Esophagus muscularis mucosa (tissue), 4 donors: ENCODE results near the gene NTPCR.

Experiments used
- CTCF ChIP-seq, 3 experiments: fragments of 200-600 bp in 2 of 3; fragments of 450-650 bp in 1 of 3; sonication (generic) in 2 of 3; IDR thresholded peaks; one replicate each; pipeline ENCODE4 v1.5.1; 2017 to 2019; ENCODE audit warnings: antibody characterized with exemption in 3 of 3, mild to moderate bottlenecking in 2 of 3, moderate library complexity in 1 of 3
- EP300 ChIP-seq: sonication (generic); formaldehyde crosslinking; IDR thresholded peaks from one replicate; pipeline ENCODE4 v1.6.1; 2017; ENCODE audit warnings: antibody characterized with exemption
- POLR2A ChIP-seq: fragments of 450-650 bp; IDR thresholded peaks from one replicate; pipeline ENCODE4 v1.6.1; 2017; ENCODE audit warnings: antibody characterized with exemption, moderate library complexity, mild to moderate bottlenecking, low read depth
- POLR2AphosphoS5 ChIP-seq, 2 donors: sonication (generic); formaldehyde crosslinking; IDR thresholded peaks; one replicate each; pipeline ENCODE4 v1.6.1; 2017; ENCODE audit warnings: antibody characterized with exemption in 2 of 2

GRCh38 chr1:232936941-232937340 is 13.5 kb upstream of the NTPCR start:
- TF ChIP-seq CTCF (IDR thresholded peaks at IDR 0.05) = no peak
- TF ChIP-seq EP300 = no peak
- TF ChIP-seq POLR2A = no peak
- no peak for TF ChIP-seq POLR2AphosphoS5 (IDR thresholded peaks at IDR 0.05)
